Activated naive CD8-positive, alpha-beta T cell treated with anti-CD3 and anti-CD28 coated beads, Interleukin-2, amount 50 U/mL, for 24 hours (primary cell): ENCODE results near the gene ATG4D.
A peak's percentile ranks its signal among the peaks of the same experiment; 100 is the strongest.

Experiments used
- ATAC-seq: fragments of 150-1000 bp; cut with Tn5 transposase; one replicate; pipeline ENCODE4 v1.10.0; 2021
- DNase-seq: peaks from one replicate; pipeline ENCODE4 v3.0.0; 2021
- H3K27ac Mint-ChIP-seq: one replicate; pipeline ENCODE4 v1.8.0; 2021; ENCODE audit warnings: mild to moderate bottlenecking, mixed read lengths
- H3K27me3 Mint-ChIP-seq: one replicate; pipeline ENCODE4 v1.8.0; 2021; ENCODE audit warnings: mixed read lengths
- H3K36me3 Mint-ChIP-seq: one replicate; pipeline ENCODE4 v1.8.0; 2021; ENCODE audit warnings: low read depth, mixed read lengths
- H3K4me1 Mint-ChIP-seq: one replicate; pipeline ENCODE4 v1.8.0; 2021; ENCODE audit warnings: mixed read lengths
- H3K4me3 Mint-ChIP-seq: one replicate; pipeline ENCODE4 v1.8.0; 2021; ENCODE audit warnings: mild to moderate bottlenecking, moderate library complexity, mixed read lengths
- H3K9me3 Mint-ChIP-seq: one replicate; pipeline ENCODE4 v1.8.0; 2021; ENCODE audit warnings: mixed read lengths

Gene ATG4D

GRCh38 chr19:10543420-10544241 is at the start of gene ATG4D:
ATG4D (plus strand) TSS chr19:10543904; CDS start chr19:10544091, 187 bp downstream.
- H3K27me3 Mint-ChIP-seq, result peaks cover 16% of the 10 kb centered on the region
- peaks cover 16% of the 10 kb centered on the region for H3K4me1 Mint-ChIP-seq
- DNase-seq (peak; percentile 82), ATAC-seq (peak; percentile 80)
- H3K36me3 Mint-ChIP-seq, result peaks cover 9% of the 10 kb centered on the region
- H3K4me3 Mint-ChIP-seq, result peak within 1 kb of the TSS; percentile 89
- peak within 1 kb of the TSS; percentile 87 for H3K27ac Mint-ChIP-seq
- H3K9me3 Mint-ChIP-seq, result no peaks in the 10 kb centered on the region

GRCh38 chr19:10497371-10497770 is 46.3 kb upstream of the ATG4D start:
- ATAC-seq (no peak), DNase-seq (no peak)
- Mint-ChIP-seq H3K9me3 (no peaks in the 10 kb centered on the region), H3K4me3 (no peak overlapping the region), H3K4me1 (peaks cover 23% of the 10 kb centered on the region), H3K27me3 (no peaks in the 10 kb centered on the region), H3K36me3 (peaks cover 28% of the 10 kb centered on the region), H3K27ac (no peak overlapping the region)

GRCh38 chr19:10499550-10500246 is 44.0 kb upstream of the ATG4D start:
- no peak overlapping the region for H3K27ac Mint-ChIP-seq
- ATAC-seq, result no peak
- H3K9me3 Mint-ChIP-seq, result no peaks in the 10 kb centered on the region
- H3K4me1 Mint-ChIP-seq, result peaks cover 27% of the 10 kb centered on the region
- DNase-seq, result no peak
- peak overlapping the region; percentile 95 for H3K4me3 Mint-ChIP-seq
- H3K27me3 Mint-ChIP-seq, result no peaks in the 10 kb centered on the region
- H3K36me3 Mint-ChIP-seq, result peaks cover 23% of the 10 kb centered on the region

GRCh38 chr19:10500247-10500592 is 43.5 kb upstream of the ATG4D start:
- peak overlapping the region; percentile 70 for H3K27ac Mint-ChIP-seq
- H3K4me1 Mint-ChIP-seq, result peaks cover 27% of the 10 kb centered on the region

GRCh38 chr19:10501971-10502523 is 41.7 kb upstream of the ATG4D start:
- DNase-seq, result peak; percentile 70
- H3K27ac Mint-ChIP-seq, result peak overlapping the region; percentile 91
- H3K4me1 Mint-ChIP-seq, result peaks cover 33% of the 10 kb centered on the region
- peak overlapping the region; percentile 95 for H3K4me3 Mint-ChIP-seq
- peaks cover 22% of the 10 kb centered on the region for H3K36me3 Mint-ChIP-seq
- no peaks in the 10 kb centered on the region for H3K9me3 Mint-ChIP-seq
- no peaks in the 10 kb centered on the region for H3K27me3 Mint-ChIP-seq
- ATAC-seq, result peak; percentile 37

More at GRCh38 chr19:10500247-10500592, 43.5 kb upstream of the ATG4D start:
- Mint-ChIP-seq H3K36me3 (peaks cover 23% of the 10 kb centered on the region), H3K4me3 (peak overlapping the region; percentile 95), H3K27me3 (no peaks in the 10 kb centered on the region), H3K9me3 (no peaks in the 10 kb centered on the region)
- DNase-seq (no peak), ATAC-seq (no peak)

GRCh38 chr19:10502524-10503001 is 41.1 kb upstream of the ATG4D start:
- Mint-ChIP-seq H3K4me3 (peak overlapping the region; percentile 95), H3K4me1 (peaks cover 33% of the 10 kb centered on the region), H3K27ac (peak overlapping the region; percentile 91), H3K9me3 (no peaks in the 10 kb centered on the region), H3K36me3 (peaks cover 21% of the 10 kb centered on the region), H3K27me3 (no peaks in the 10 kb centered on the region)
- DNase-seq (peak; percentile 92), ATAC-seq (peak; percentile 91)

- Mint-ChIP-seq H3K27me3 (no peaks in the 10 kb centered on the region), H3K4me1 (peaks cover 31% of the 10 kb centered on the region)
These were observed 40.5 kb upstream of the ATG4D start, which contains the start of gene KEAP1 for GRCh38 chr19:10503002-10503789. KEAP1 (minus strand) TSS chr19:10503356; CDS start chr19:10500033, 3,323 bp downstream.

GRCh38 chr19:10505583-10506229 is 38.0 kb upstream of the ATG4D start:
- Mint-ChIP-seq H3K4me3 (peak overlapping the region; percentile 21), H3K36me3 (peaks cover 3% of the 10 kb centered on the region), H3K4me1 (peaks cover 26% of the 10 kb centered on the region), H3K9me3 (no peaks in the 10 kb centered on the region), H3K27ac (peak overlapping the region; percentile 14), H3K27me3 (peaks cover 2% of the 10 kb centered on the region)
- DNase-seq (peak; percentile 90), ATAC-seq (peak; percentile 27)

More at GRCh38 chr19:10503002-10503789, 40.5 kb upstream of the ATG4D start, which contains the start of gene KEAP1:
- peak; percentile 16 for ATAC-seq
- Mint-ChIP-seq H3K4me3 (peak within 1 kb of the TSS; percentile 95), H3K27ac (peak within 1 kb of the TSS; percentile 92), H3K36me3 (peaks cover 21% of the 10 kb centered on the region), H3K9me3 (no peaks in the 10 kb centered on the region)
- peak; percentile 54 for DNase-seq

GRCh38 chr19:10508036-10508435 is 35.7 kb upstream of the ATG4D start:
- Mint-ChIP-seq H3K36me3 (no peaks in the 10 kb centered on the region), H3K4me1 (peaks cover 18% of the 10 kb centered on the region), H3K4me3 (no peak overlapping the region), H3K9me3 (no peaks in the 10 kb centered on the region), H3K27ac (no peak overlapping the region), H3K27me3 (peaks cover 7% of the 10 kb centered on the region)
- ATAC-seq (no peak), DNase-seq (no peak)

- H3K36me3 Mint-ChIP-seq, result no peaks in the 10 kb centered on the region
- peaks cover 13% of the 10 kb centered on the region for H3K27me3 Mint-ChIP-seq
- DNase-seq (no peak), ATAC-seq (peak; percentile 67)
- peak overlapping the region; percentile 68 for H3K27ac Mint-ChIP-seq
- peaks cover 18% of the 10 kb centered on the region for H3K4me1 Mint-ChIP-seq
- no peaks in the 10 kb centered on the region for H3K9me3 Mint-ChIP-seq
- peak overlapping the region; percentile 43 for H3K4me3 Mint-ChIP-seq
These were observed 35.0 kb upstream of the ATG4D start for GRCh38 chr19:10508707-10509106.

- peaks cover 25% of the 10 kb centered on the region for H3K27me3 Mint-ChIP-seq
- no peaks in the 10 kb centered on the region for H3K9me3 Mint-ChIP-seq
- H3K4me1 Mint-ChIP-seq, result peaks cover 21% of the 10 kb centered on the region
- H3K27ac Mint-ChIP-seq, result no peak overlapping the region
- DNase-seq, result peak; percentile 72
- ATAC-seq, result no peak
- H3K36me3 Mint-ChIP-seq, result no peaks in the 10 kb centered on the region
- no peak overlapping the region for H3K4me3 Mint-ChIP-seq
These were observed 33.4 kb upstream of the ATG4D start for GRCh38 chr19:10510301-10510802.

GRCh38 chr19:10513223-10513622 is 30.5 kb upstream of the ATG4D start:
- H3K27ac Mint-ChIP-seq, result no peak overlapping the region
- ATAC-seq (no peak), DNase-seq (no peak)
- H3K27me3 Mint-ChIP-seq, result peaks cover 44% of the 10 kb centered on the region
- H3K36me3 Mint-ChIP-seq, result no peaks in the 10 kb centered on the region
- H3K4me1 Mint-ChIP-seq, result peaks cover 24% of the 10 kb centered on the region
- H3K9me3 Mint-ChIP-seq, result no peaks in the 10 kb centered on the region
- H3K4me3 Mint-ChIP-seq, result no peak overlapping the region
